NCI-H2171 treated with DMSO at 0.1 percent for 48 hours (cell line): ENCODE results near the gene PITX1.

Experiments used
- DNase-seq: peaks from one replicate; lab custom pipeline; 2025; lab: John Stamatoyannopoulos, UW

The PITX1 gene

GRCh38 chr5:135062216-135063055, 28.4 kb upstream of the PITX1 start:
- DNase-seq, result no peak

- DNase-seq, result no peak
Measured at GRCh38 chr5:135061001-135061400, 27.0 kb upstream of the PITX1 start.

GRCh38 chr5:135060021-135060420, 26.0 kb upstream of the PITX1 start:
- no peak for DNase-seq

GRCh38 chr5:135059000-135059923, 25.2 kb upstream of the PITX1 start:
- no peak for DNase-seq

- DNase-seq, result no peak
Measured at GRCh38 chr5:135058331-135058732, 24.3 kb upstream of the PITX1 start.

GRCh38 chr5:135057233-135057632, 23.2 kb upstream of the PITX1 start:
- no peak for DNase-seq

- DNase-seq, result no peak
Measured at GRCh38 chr5:135056316-135057030, 22.4 kb upstream of the PITX1 start.

- DNase-seq, result no peak
Measured at GRCh38 chr5:135055396-135055795, 21.4 kb upstream of the PITX1 start.

GRCh38 chr5:135054546-135054945, 20.5 kb upstream of the PITX1 start:
- no peak for DNase-seq

- no peak for DNase-seq
Measured at GRCh38 chr5:135053989-135054388, 20.0 kb upstream of the PITX1 start.

GRCh38 chr5:135053278-135053677, 19.2 kb upstream of the PITX1 start:
- DNase-seq, result no peak

GRCh38 chr5:135052511-135053145, 18.6 kb upstream of the PITX1 start:
- DNase-seq, result no peak

GRCh38 chr5:135051872-135052271, 17.8 kb upstream of the PITX1 start:
- DNase-seq, result no peak

- DNase-seq, result no peak
Measured at GRCh38 chr5:135051399-135051798, 17.4 kb upstream of the PITX1 start.

GRCh38 chr5:135050244-135050767, 16.3 kb upstream of the PITX1 start:
- DNase-seq, result no peak

GRCh38 chr5:135048930-135049329, 14.9 kb upstream of the PITX1 start:
- DNase-seq, result no peak

- DNase-seq, result no peak
Measured at GRCh38 chr5:135048286-135048685, 14.3 kb upstream of the PITX1 start.

- DNase-seq, result no peak
Measured at GRCh38 chr5:135047347-135047695, 13.3 kb upstream of the PITX1 start.

- DNase-seq, result no peak
Measured at GRCh38 chr5:135046661-135047346, 12.8 kb upstream of the PITX1 start.

GRCh38 chr5:135045488-135045887, 11.5 kb upstream of the PITX1 start:
- no peak for DNase-seq

- DNase-seq, result no peak
Measured at GRCh38 chr5:135042595-135042994, 8.6 kb upstream of the PITX1 start.
